ENCODE results near the gene KCNJ8.

DNA sequence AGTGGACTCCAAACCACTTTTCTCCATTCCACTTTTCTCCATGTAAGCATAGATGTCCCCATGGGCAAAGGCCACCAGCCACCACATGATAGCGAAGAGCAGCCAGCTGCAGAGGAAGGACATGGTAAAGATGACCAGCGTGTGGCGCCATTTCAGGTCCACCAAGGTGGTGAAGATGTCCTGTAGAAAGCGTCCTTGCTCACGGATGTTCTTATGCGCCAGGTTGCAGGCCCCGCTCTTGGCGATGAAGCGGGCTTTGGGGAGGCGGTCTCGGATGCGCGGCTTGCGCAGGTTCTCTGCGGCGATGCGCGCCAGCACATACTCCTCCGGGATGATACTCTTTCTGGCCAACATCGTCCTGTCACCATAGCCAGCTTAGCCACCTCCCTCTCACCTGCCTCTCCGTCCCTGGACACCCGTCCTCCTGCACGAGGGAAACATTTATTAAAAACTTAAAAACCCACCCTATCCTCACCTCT is 1.2 kb downstream of the KCNJ8 start:
- TF ChIP-seq, protein P1, sequence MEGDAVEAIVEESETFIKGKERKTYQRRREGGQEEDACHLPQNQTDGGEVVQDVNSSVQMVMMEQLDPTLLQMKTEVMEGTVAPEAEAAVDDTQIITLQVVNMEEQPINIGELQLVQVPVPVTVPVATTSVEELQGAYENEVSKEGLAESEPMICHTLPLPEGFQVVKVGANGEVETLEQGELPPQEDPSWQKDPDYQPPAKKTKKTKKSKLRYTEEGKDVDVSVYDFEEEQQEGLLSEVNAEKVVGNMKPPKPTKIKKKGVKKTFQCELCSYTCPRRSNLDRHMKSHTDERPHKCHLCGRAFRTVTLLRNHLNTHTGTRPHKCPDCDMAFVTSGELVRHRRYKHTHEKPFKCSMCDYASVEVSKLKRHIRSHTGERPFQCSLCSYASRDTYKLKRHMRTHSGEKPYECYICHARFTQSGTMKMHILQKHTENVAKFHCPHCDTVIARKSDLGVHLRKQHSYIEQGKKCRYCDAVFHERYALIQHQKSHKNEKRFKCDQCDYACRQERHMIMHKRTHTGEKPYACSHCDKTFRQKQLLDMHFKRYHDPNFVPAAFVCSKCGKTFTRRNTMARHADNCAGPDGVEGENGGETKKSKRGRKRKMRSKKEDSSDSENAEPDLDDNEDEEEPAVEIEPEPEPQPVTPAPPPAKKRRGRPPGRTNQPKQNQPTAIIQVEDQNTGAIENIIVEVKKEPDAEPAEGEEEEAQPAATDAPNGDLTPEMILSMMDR (IDR thresholded peaks at IDR 0.05), result peak in 11 of 12 donors; percentile 15 to 61 (median 44)
- TF ChIP-seq POLR2A (IDR thresholded peaks at IDR 0.05), result peak in 1 of 2 donors; percentile 26

Measured in heart left ventricle (tissue), 13 donors.